SU-DHL-6 (cell line): ENCODE measurements around the gene CEACAM18.

Experiments used
- CTCF ChIP-seq: fragments of 200-600 bp; sonication (generic); IDR thresholded peaks from one replicate; pipeline ENCODE4 v1.5.1; 2017; ENCODE audit warnings: antibody characterized with exemption, mild to moderate bottlenecking, low read length, moderate library complexity; ENCODE audit not compliant: insufficient read depth, poor library complexity, severe bottlenecking
- EZH2phosphoT487 ChIP-seq: fragments of 200-600 bp; sonication (generic), shearing (Covaris generic); conservative IDR thresholded peaks from 2 replicates; pipeline ENCODE4 v1.6.1; 2018; ENCODE audit warnings: mild to moderate bottlenecking, antibody characterized with exemption, low read length, moderate library complexity, mixed read lengths

GRCh38 chr19:51462681-51463080 lies 15.7 kb upstream of the CEACAM18 start:
- no peak for TF ChIP-seq EZH2phosphoT487
- no peak for TF ChIP-seq CTCF
